Iris pigment epithelial cell (primary cell): ENCODE data around the gene PC.

Source experiments
- DNase-seq: peaks from one replicate; pipeline ENCODE4 v3.0.0-alpha.2; 2011; ENCODE audit warnings: low read depth

The PC gene

DNA sequence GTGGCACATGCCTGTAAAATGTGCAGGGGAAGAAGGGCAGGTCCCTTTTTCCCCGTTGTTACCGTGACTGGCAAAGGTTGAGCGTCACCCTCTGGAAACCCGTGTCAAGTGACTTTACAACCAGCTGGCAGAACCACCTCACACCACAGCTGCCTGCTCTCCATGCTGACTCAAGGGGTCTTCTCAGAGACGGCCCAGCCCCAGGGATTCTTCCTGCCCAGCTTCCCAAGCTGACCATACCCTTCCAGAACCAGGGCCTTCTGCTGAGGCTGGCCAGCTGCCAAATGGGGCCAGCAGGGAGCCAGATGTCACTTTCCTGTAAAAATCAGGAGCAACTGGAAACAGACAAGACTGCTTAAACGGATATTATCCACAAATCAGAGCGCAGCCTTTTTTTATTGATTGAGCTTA lies 6.3 kb downstream of the PC start:
- DNase-seq = no peak

GRCh38 chr11:66951135-66951534 lies 7.0 kb downstream of the PC start:
- DNase-seq = no peak

DNA sequence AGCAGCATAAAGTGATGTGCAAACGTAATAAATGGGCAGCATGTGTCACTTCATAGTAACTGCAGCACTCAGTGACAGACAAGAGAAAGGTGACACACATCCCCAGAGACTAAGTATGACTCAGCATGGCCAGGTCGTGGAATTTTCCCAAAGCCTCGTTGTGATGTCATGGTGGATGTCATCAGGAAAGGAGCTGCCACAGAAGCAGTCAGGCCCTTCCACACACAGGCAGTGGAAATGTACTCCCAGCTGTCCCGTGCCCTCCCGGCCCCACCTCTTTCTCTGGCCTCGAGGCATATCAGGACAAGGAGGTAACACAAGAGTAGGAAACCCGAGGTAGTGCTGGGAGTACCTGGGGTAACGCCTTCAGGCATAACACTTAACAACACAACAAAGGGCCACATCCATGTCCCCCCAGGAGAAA lies 8.1 kb downstream of the PC start:
- peak; percentile 84 for DNase-seq

DNA sequence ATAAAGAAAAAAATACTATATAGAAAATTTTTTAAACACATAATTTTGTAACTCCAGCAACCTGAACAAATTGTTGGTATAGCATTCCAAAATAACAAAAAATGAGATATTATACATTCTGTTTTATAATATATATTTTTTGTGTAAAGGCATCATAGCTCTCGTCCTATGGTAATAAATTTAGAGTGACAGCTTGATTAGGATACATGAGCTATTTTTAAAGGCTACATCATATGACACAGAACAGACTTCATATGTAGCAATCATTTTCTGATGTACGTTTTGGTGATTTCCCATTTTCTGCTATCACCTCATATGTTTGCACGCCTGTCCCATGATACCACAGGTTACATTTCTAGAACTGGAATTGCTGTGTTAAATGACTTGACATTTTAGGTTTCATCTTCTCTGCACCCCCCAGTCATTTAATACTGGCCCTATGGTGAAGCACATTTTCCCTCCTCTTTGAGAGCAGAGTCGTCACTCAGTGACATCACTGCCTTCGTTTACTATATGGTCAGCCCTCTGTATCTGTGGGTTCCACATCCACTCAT lies 19.5 kb downstream of the PC start:
- no peak for DNase-seq

- DNase-seq = peak; percentile 40
These were observed 20.9 kb downstream of the PC start for GRCh38 chr11:66937193-66937733.

GRCh38 chr11:66936311-66936711 lies 21.9 kb downstream of the PC start:
- peak; percentile 98 for DNase-seq

DNA sequence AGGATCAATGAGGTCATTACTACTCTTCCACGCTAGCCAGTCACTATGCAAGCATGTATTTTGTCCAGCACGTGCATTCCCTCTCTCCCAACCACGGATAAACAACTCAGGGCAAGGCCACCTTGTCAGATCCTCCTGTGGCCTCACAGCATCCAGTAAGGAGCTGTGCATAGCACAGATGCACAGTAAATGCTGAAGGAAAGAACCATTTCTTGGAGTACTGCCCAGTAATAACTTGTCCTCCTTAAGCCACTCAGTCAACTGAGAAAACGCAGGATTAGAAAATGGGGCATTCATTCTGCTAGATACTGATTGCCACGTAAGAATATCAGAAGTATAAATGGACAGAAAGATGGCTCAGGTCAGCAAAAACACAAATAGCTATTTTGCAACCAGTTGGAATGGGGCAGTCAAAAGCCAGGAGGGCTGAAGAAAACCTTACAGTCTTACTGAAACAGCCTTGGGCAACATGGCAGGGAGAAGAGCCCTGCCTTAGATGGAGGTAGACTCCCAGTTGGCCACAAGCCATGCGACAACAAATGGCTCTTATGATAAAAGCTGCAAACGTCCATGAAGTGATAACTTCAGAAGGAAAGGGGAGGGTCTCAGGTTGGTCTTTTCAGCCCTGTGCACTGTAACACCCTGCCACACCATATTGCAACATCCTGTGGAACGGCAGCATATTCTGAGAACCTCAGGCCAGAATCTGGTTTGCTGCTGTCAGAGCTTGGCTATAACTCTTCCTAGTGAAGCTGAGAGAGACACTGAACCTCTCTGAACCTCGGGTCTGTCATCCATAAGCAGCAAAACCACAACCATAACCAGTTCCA lies 23.0 kb downstream of the PC start:
- peak; percentile 85 for DNase-seq

- no peak for DNase-seq
These were observed 24.7 kb downstream of the PC start for GRCh38 chr11:66933531-66933930.

- no peak for DNase-seq
These were observed 25.6 kb downstream of the PC start for GRCh38 chr11:66932543-66932942.

DNA sequence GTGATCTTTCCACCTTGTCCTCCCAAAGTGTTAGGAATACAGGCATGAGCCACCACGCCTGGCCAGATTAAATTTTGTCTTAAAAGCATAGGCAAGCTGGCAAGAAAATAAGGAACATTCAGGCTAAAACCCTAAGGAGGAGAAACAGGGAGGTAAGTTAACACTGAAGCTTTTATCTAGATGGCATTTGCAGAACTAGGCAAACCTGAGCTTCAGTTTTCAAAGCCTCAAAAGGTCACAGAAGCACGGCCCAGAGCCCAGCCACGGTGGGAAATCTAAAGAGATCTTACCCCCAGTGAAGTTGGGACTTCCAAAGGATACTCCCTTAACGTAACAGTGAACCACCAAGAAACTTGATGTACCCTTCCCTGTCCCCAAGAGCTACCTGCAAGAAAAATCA lies 28.4 kb downstream of the PC start:
- DNase-seq = no peak

DNA sequence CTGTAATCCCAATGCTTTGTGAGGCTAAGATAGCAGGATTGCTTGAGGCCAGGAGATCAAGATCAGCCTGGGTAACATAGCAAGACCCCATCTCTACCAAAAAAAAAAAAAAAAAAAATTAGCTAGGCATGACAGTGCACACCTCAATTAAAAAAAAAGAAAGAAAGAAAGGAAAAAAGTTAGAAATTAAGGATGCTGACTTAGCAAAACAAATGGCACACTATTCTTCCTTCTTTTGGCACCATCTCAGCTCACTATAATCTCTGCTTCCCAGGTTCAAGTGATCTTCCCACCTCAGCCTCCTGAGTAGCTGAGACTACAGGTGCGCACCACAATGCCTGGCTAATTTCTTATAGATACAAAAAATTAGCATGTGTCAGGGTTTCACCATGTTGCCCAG lies 33.9 kb downstream of the PC start:
- DNase-seq = no peak

DNA sequence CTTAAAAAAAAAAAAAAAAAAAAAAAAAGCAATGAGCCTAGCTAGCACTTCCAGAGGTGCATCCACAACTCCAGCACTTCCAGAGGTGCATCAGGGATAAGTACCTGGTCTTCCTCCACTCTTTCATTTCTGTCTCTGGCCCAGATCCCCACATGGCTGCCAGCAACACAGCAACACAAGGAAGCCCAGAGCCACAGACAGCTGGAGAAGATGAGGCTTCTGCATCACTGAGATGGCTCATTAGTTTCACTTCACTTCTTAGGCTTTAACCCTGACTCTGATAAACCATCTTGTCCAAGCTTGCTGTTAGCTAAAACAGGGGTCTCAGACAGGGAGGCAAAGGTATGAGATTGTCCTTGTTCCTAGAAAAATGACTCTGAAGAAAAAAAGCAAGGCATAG lies 35.6 kb downstream of the PC start:
- no peak for DNase-seq

GRCh38 chr11:66920978-66921784 lies 37.0 kb downstream of the PC start:
- no peak for DNase-seq

DNA sequence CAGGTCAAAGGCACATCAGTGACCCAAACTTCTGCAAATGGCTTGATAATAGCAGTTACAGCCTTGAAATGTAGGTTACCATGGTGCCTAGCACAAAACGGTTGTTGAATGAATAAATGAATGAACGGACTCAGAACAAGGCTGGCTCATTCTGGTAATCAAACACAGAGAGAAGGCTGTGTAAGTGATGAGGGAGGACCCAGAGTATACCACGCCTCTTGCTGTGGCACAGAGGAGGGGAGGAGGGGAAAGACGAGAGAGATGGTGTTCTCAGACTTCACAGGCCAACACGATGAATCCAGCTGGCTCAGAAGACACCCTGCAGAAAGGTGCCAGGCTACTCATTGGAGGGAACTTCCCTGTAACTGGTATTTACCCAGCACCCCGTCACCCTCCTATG lies 38.3 kb downstream of the PC start:
- DNase-seq = no peak

GRCh38 chr11:66918741-66919140 lies 39.4 kb downstream of the PC start:
- DNase-seq = no peak

- peak; percentile 19 for DNase-seq
These were observed 42.3 kb downstream of the PC start for GRCh38 chr11:66915866-66916265.

- no peak for DNase-seq
These were observed 42.9 kb downstream of the PC start for GRCh38 chr11:66915046-66915832.

DNA sequence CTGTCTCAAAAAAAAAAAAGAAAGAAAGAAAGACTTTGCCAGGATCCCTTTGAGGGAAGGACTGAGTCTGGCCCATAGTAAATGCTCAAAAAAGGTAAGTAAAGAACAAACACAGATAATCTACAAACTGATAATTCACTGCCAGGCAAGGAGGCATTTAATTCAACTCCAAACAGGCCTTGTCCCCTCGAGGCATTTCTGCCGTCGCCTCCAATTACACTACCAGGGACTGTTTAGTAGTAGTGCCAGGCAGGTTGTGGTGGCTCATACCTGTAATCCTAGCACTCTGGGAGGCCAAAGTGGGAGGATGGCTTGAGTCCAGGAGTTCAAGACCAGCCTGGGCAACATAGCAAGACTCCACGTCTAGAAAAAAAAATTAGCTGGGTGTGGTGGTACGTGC lies 43.7 kb downstream of the PC start:
- DNase-seq = no peak

- DNase-seq = no peak
These were observed 45.3 kb downstream of the PC start for GRCh38 chr11:66912911-66913310.

- DNase-seq = no peak
These were observed 45.8 kb downstream of the PC start for GRCh38 chr11:66912361-66912760.

DNA sequence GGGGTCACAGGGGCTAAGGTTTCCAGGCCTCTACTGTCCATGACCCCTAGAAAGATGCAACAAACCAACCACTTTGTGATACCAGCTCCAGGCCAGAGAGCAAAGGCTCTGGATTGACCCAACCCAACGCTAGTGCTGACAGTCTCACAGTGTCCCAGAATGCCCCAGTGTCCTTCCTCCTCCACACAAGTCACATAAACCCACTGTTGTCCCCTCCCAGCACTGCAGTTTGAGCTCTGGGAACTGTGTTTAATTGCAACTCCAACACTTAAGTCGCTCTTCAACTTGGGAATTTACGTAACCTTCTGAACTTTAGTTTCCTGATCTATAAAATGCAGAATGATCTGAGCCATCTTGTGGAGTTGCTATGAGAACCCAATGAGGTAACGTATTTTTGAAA lies 47.5 kb downstream of the PC start:
- no peak for DNase-seq

DNA sequence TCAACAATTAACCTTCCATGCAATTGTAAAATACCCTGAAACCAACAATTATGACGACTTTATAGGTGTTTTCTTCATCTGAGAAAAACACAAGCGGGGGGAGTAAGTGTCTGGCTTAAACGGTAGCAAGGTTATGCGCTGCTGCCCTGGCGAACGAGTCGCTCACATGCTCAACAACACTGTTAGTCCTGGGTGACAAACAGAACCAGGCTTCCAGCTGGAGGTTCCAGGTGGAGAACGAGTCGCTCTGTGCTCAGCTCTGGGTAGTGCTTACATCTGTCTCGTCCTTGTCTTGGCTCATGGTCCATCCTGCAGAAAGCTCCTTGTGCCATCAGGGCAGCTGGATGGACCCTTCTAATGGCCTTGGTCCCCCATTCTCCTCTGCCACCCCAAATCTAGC lies 48.2 kb downstream of the PC start:
- no peak for DNase-seq
